Keratinocyte (primary cell): ENCODE measurements around the gene TCF7L2. TPM values are rescaled to one million over a fixed set of nuclear protein-coding genes. Genes with fewer than 3 reads are reported as not detected.

Experiments
- DNase-seq: peaks from one replicate; pipeline ENCODE4 v3.0.0-alpha.2; 2011; ENCODE audit warnings: low read depth, missing footprints, low spot score
- FAIRE-seq: peaks from 2 replicates; lab custom pipeline; 2011; peaks lifted over from hg19 to GRCh38; lab: Jason Lieb, UNC
- H2AFZ ChIP-seq: 2 replicates; pipeline ENCODE4 v1.6.0; 2012; ENCODE audit warnings: low read length, control low read depth, inconsistent platforms; ENCODE audit not compliant: control insufficient read depth
- H3K27ac ChIP-seq: 2 replicates; pipeline ENCODE4 v1.5.1; 2011; ENCODE audit warnings: low read length; ENCODE audit not compliant: control insufficient read depth, insufficient read depth
- H3K27me3 ChIP-seq: 3 replicates; pipeline ENCODE4 v1.6.0; 2011; ENCODE audit warnings: low read length; ENCODE audit not compliant: control insufficient read depth, insufficient read depth; ENCODE audit errors: extremely low read depth
- H3K36me3 ChIP-seq, 2 experiments: 2 replicates in 1 of 2; 3 replicates in 1 of 2; pipeline ENCODE4 v1.5.1; 2011; ENCODE audit warnings: low read length in 2 of 2, mild to moderate bottlenecking in 1 of 2; ENCODE audit not compliant: control insufficient read depth in 2 of 2, insufficient read depth in 2 of 2; ENCODE audit errors: extremely low read depth in 1 of 2
- H3K4me1 ChIP-seq: 3 replicates; pipeline ENCODE4 v1.5.1; 2011; ENCODE audit warnings: low read length; ENCODE audit not compliant: control insufficient read depth, insufficient read depth; ENCODE audit errors: extremely low read depth
- H3K4me2 ChIP-seq: 3 replicates; pipeline ENCODE4 v1.6.0; 2011; ENCODE audit warnings: low read depth, low read length; ENCODE audit not compliant: control insufficient read depth, insufficient read depth; ENCODE audit errors: extremely low read depth
- H3K4me3 ChIP-seq, 3 experiments: fragments of 200-600 bp in 1 of 3; sonication (generic) in 1 of 3; 2 replicates in 2 of 3; 3 replicates in 1 of 3; pipeline ENCODE4 v1.5.1; 2011 to 2016; ENCODE audit warnings: low read length in 3 of 3, mild to moderate bottlenecking in 3 of 3, control low read depth in 2 of 3, inconsistent platforms in 1 of 3, low read depth in 1 of 3, mixed read lengths in 1 of 3, mixed run types in 1 of 3, moderate library complexity in 1 of 3; ENCODE audit not compliant: control insufficient read depth in 2 of 3, insufficient read depth in 2 of 3; ENCODE audit errors: extremely low read depth in 1 of 3
- H3K79me2 ChIP-seq: 2 replicates; pipeline ENCODE4 v1.6.0; 2012; ENCODE audit warnings: low read length; ENCODE audit not compliant: control insufficient read depth, insufficient read depth
- H3K9ac ChIP-seq: 3 replicates; pipeline ENCODE4 v1.6.0; 2011; ENCODE audit warnings: low read length; ENCODE audit not compliant: control insufficient read depth, insufficient read depth; ENCODE audit errors: extremely low read depth
- H3K9me1 ChIP-seq: 3 replicates; pipeline ENCODE4 v1.6.0; 2011; ENCODE audit warnings: low read length; ENCODE audit not compliant: control insufficient read depth, insufficient read depth; ENCODE audit errors: extremely low read depth
- H3K9me3 ChIP-seq: 2 replicates; pipeline ENCODE4 v1.5.1; 2012; ENCODE audit warnings: low read depth, low read length; ENCODE audit not compliant: control insufficient read depth
- H4K20me1 ChIP-seq: 3 replicates; pipeline ENCODE4 v1.6.0; 2011; ENCODE audit warnings: low read length; ENCODE audit not compliant: control insufficient read depth, insufficient read depth; ENCODE audit errors: extremely low read depth
- EZH2 ChIP-seq: IDR thresholded peaks from one replicate; pipeline ENCODE4 v1.6.1; 2012; ENCODE audit warnings: inconsistent platforms, mild to moderate bottlenecking, low read length, moderate library complexity
- dilution Hi-C: fragments of 300-500 bp; cut with MboI; formaldehyde crosslinking; loops from one replicate; pipeline ENCODE4 v1.7.0; 2020; ENCODE audit warnings: low sequenced_read_pairs; ENCODE audit not compliant: extremely low pct_ligation_motif_present
- polyA plus RNA-seq, 5 experiments: library from polyadenylated mRNA; depleted of rRNA in 3 of 5; stranded (reverse) in 3 of 5; stranded (forward) in 1 of 5; unstranded in 1 of 5; fragments of >200 nt; gene quantifications; 1 replicate in 1 of 5; 2 replicates in 3 of 5; 3 replicates in 1 of 5; pipeline versions ENCODE4 v1.2.1 to v1.2.3, GENCODE V29; 2011 to 2012; ENCODE audit warnings: missing spikeins in 2 of 5, low read depth in 1 of 5, low replicate concordance in 1 of 5
- TF ChIP-seq, protein P1 (sequence below), 3 experiments: IDR thresholded peaks in 1 of 3; conservative IDR thresholded peaks in 1 of 3; optimal IDR thresholded peaks in 1 of 3; 2 replicates in 2 of 3; 3 replicates in 1 of 3; pipeline versions ENCODE3 to v1.5.1; 2011; ENCODE audit warnings: low read length in 3 of 3, mild to moderate bottlenecking in 3 of 3, moderate library complexity in 2 of 3, control low read depth in 1 of 3, inconsistent platforms in 1 of 3; ENCODE audit not compliant: insufficient read depth in 2 of 3; ENCODE audit errors: extremely low read depth in 1 of 3

Gene TCF7L2
- polyA plus RNA-seq, 1 donor (not counting 4 experiments of a cell fraction or from before 2014, with no cell fraction given) = 2.5 TPM

DNA sequence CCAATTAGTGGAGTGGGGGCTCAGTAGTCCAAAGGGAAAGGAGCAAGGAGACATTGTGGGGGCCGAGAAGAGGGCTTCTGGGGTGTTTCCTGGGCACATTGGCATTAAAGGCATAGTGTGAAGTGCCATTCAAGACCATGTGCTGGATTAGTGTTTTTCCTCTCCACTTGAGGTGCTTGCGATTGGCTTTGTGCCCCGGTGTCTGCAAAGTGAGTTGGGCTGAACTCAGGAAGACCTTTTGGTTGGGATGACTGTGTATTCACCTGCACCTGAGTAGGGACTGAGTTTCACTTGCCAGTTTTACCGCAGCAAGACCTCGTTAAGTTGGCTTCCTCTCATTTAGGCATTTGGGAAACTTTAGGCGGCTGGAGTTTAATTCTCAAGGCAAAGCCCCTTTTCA lies 73.0 kb downstream of the TCF7L2 start:
- no peak overlapping the region for H3K4me2 ChIP-seq
- H3K4me3 ChIP-seq = no peak overlapping the region
- H3K9me3 ChIP-seq = no peaks in the 10 kb centered on the region
- H3K79me2 ChIP-seq = no peaks in the 10 kb centered on the region
- DNase-seq (no peak), FAIRE-seq (no peak)
- dilution Hi-C loops = no loop called here
- TF ChIP-seq, protein P1, sequence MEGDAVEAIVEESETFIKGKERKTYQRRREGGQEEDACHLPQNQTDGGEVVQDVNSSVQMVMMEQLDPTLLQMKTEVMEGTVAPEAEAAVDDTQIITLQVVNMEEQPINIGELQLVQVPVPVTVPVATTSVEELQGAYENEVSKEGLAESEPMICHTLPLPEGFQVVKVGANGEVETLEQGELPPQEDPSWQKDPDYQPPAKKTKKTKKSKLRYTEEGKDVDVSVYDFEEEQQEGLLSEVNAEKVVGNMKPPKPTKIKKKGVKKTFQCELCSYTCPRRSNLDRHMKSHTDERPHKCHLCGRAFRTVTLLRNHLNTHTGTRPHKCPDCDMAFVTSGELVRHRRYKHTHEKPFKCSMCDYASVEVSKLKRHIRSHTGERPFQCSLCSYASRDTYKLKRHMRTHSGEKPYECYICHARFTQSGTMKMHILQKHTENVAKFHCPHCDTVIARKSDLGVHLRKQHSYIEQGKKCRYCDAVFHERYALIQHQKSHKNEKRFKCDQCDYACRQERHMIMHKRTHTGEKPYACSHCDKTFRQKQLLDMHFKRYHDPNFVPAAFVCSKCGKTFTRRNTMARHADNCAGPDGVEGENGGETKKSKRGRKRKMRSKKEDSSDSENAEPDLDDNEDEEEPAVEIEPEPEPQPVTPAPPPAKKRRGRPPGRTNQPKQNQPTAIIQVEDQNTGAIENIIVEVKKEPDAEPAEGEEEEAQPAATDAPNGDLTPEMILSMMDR (optimal IDR thresholded peaks at IDR 0.05 in 1 of 3, IDR thresholded peaks at IDR 0.05 in 1 of 3, conservative IDR thresholded peaks at IDR 0.05 in 1 of 3; ENCODE audit: extremely low read depth in 1 of 3, insufficient read depth in 2 of 3, low read length in 3 of 3) = no peak
- no peak for TF ChIP-seq EZH2
- no peaks in the 10 kb centered on the region for H3K4me1 ChIP-seq
- no peak overlapping the region for H3K27ac ChIP-seq
- H2AFZ ChIP-seq = no peak overlapping the region
- H4K20me1 ChIP-seq = no peaks in the 10 kb centered on the region
- no peaks in the 10 kb centered on the region for H3K9me1 ChIP-seq
- H3K27me3 ChIP-seq = no peaks in the 10 kb centered on the region
- no peaks in the 10 kb centered on the region for H3K36me3 ChIP-seq
- H3K9ac ChIP-seq = no peak overlapping the region

GRCh38 chr10:113024930-113025329 lies 74.9 kb downstream of the TCF7L2 start:
- H3K4me3 ChIP-seq = no peak overlapping the region
- TF ChIP-seq EZH2 = no peak
- TF ChIP-seq, protein P1 (optimal IDR thresholded peaks at IDR 0.05 in 1 of 3, IDR thresholded peaks at IDR 0.05 in 1 of 3, conservative IDR thresholded peaks at IDR 0.05 in 1 of 3; ENCODE audit: extremely low read depth in 1 of 3, insufficient read depth in 2 of 3, low read length in 3 of 3) = no peak
- H3K4me2 ChIP-seq = no peak overlapping the region
- H3K79me2 ChIP-seq = no peaks in the 10 kb centered on the region
- no peak overlapping the region for H3K27ac ChIP-seq
- H3K27me3 ChIP-seq = no peaks in the 10 kb centered on the region
- H3K4me1 ChIP-seq = no peaks in the 10 kb centered on the region
- H4K20me1 ChIP-seq = no peaks in the 10 kb centered on the region
- dilution Hi-C loops = no loop called here
- no peaks in the 10 kb centered on the region for H3K9me3 ChIP-seq
- no peaks in the 10 kb centered on the region for H3K36me3 ChIP-seq
- H2AFZ ChIP-seq = no peak overlapping the region
- H3K9me1 ChIP-seq = no peaks in the 10 kb centered on the region
- no peak for FAIRE-seq
- DNase-seq = no peak
- H3K9ac ChIP-seq = no peak overlapping the region
